Neural progenitor cell (in vitro differentiated cells): ENCODE data around the gene FITM1. TPM values are rescaled to one million over a fixed set of nuclear protein-coding genes. Genes with fewer than 3 reads are reported as not detected.

Source experiments
- DNase-seq: peaks from one replicate; pipeline ENCODE4 v3.0.0-alpha.2; 2016; ENCODE audit warnings: low spot score
- H2AFZ ChIP-seq: fragments of 200-600 bp; sonication (generic); replicated peaks from 2 replicates; pipeline ENCODE4 v1.6.1; 2016; ENCODE audit warnings: antibody characterized with exemption
- H3F3A ChIP-seq: fragments of 200-600 bp; sonication (generic); 2 replicates; pipeline ENCODE4 v1.6.1; 2016; ENCODE audit warnings: antibody characterized with exemption, low read depth
- H3K27ac ChIP-seq: fragments of 200-600 bp; sonication (generic); 2 replicates; pipeline ENCODE4 v1.5.1; 2016; ENCODE audit warnings: mild to moderate bottlenecking
- H3K27me3 ChIP-seq: fragments of 200-600 bp; sonication (generic); 2 replicates; pipeline ENCODE4 v1.6.1; 2016; ENCODE audit warnings: mild to moderate bottlenecking, moderate library complexity
- H3K36me3 ChIP-seq: fragments of 200-600 bp; sonication (generic); 2 replicates; pipeline ENCODE4 v1.5.1; 2016
- H3K4me1 ChIP-seq: fragments of 200-600 bp; sonication (generic); 2 replicates; pipeline ENCODE4 v1.6.1; 2016; ENCODE audit warnings: mixed run types
- H3K4me2 ChIP-seq: fragments of 200-600 bp; sonication (generic); 2 replicates; pipeline ENCODE4 v1.6.1; 2016
- H3K4me3 ChIP-seq: fragments of 200-600 bp; sonication (generic); 2 replicates; pipeline ENCODE4 v1.5.1; 2016
- H3K79me2 ChIP-seq: fragments of 200-600 bp; sonication (generic); 2 replicates; pipeline ENCODE4 v1.6.1; 2016; ENCODE audit warnings: low read depth
- H3K9ac ChIP-seq: fragments of 200-600 bp; sonication (generic); 2 replicates; pipeline ENCODE4 v1.6.1; 2016
- H3K9me3 ChIP-seq: fragments of 200-600 bp; sonication (generic); 2 replicates; pipeline ENCODE4 v1.5.1; 2016; ENCODE audit warnings: low read depth
- H4K20me1 ChIP-seq: fragments of 200-600 bp; sonication (generic); 2 replicates; pipeline ENCODE4 v1.6.1; 2016; ENCODE audit warnings: low read depth
- H3K27ac Mint-ChIP-seq: 3 replicates; pipeline ENCODE4 v1.8.0; 2021; ENCODE audit warnings: mixed read lengths
- H3K27me3 Mint-ChIP-seq: 2 replicates; pipeline ENCODE4 v1.8.0; 2022; ENCODE audit warnings: low read depth, mild to moderate bottlenecking, inconsistent platforms, moderate library complexity, mixed read lengths; ENCODE audit not compliant: insufficient read depth
- H3K36me3 Mint-ChIP-seq: 3 replicates; pipeline ENCODE4 v1.8.0; 2021; ENCODE audit warnings: mixed read lengths
- H3K4me1 Mint-ChIP-seq: 3 replicates; pipeline ENCODE4 v1.8.0; 2021; ENCODE audit warnings: mixed read lengths
- H3K4me3 Mint-ChIP-seq: 3 replicates; pipeline ENCODE4 v1.8.0; 2021; ENCODE audit warnings: mild to moderate bottlenecking, moderate library complexity, mixed read lengths
- H3K9me3 Mint-ChIP-seq: 3 replicates; pipeline ENCODE4 v1.8.0; 2020; ENCODE audit warnings: mixed read lengths
- CTCF ChIP-seq: fragments of 200-600 bp; sonication (generic); IDR thresholded peaks from 2 replicates; pipeline ENCODE4 v1.5.1; 2017; ENCODE audit warnings: antibody characterized with exemption, mild to moderate bottlenecking
- EZH2 ChIP-seq: fragments of 200-600 bp; sonication (generic); IDR thresholded peaks from 2 replicates; pipeline ENCODE4 v1.6.1; 2017; ENCODE audit warnings: antibody characterized with exemption, mild to moderate bottlenecking, moderate library complexity
- EZH2phosphoT487 ChIP-seq: fragments of 200-600 bp; sonication (generic); IDR thresholded peaks from 2 replicates; pipeline ENCODE4 v1.6.1; 2017; ENCODE audit warnings: antibody characterized with exemption
- total RNA-seq: library from RNA; depleted of rRNA; stranded (reverse); fragments of >200 nt; gene quantifications from 2 replicates; pipeline ENCODE4 v1.2.3, GENCODE V29; 2015; ENCODE audit warnings: low replicate concordance

The FITM1 gene
- total RNA-seq, 1 donor from 2014 or later: 0.77 TPM

DNA sequence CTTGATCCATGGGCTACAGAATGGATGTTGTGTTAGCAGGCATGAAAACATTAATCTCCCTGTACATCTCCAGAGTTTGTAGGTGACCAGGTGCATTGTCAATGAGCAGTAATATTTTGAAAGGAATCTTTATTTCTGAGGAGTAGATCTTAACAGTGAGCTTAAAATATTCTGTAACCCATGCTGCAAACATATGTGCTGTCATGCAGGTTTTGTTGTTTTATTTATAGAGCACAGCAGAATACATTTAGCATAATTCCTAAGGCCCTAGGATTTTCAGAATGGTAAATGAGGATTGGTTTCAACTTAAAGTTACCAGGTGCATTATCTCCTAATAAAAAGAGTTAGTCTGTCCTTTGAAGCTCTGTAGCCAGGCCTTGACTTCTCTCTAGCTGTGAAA is 3.5 kb upstream of the FITM1 start:
- Mint-ChIP-seq H3K27me3 (no peaks in the 10 kb centered on the region), H3K4me3 (no peak overlapping the region), H3K4me1 (no peaks in the 10 kb centered on the region), H3K36me3 (no peaks in the 10 kb centered on the region), H3K27ac (no peak overlapping the region), H3K9me3 (no peaks in the 10 kb centered on the region)
- Histone ChIP-seq H3K4me3 (no peak overlapping the region), H3K9me3 (no peaks in the 10 kb centered on the region), H3F3A (no peaks in the 10 kb centered on the region), H3K27me3 (no peaks in the 10 kb centered on the region), H3K79me2 (no peaks in the 10 kb centered on the region), H3K27ac (no peak overlapping the region), H3K9ac (no peak overlapping the region), H3K4me2 (no peak overlapping the region), H3K36me3 (no peaks in the 10 kb centered on the region), H4K20me1 (no peaks in the 10 kb centered on the region), H3K4me1 (no peaks in the 10 kb centered on the region), H2AFZ (no peak overlapping the region)
- TF ChIP-seq EZH2phosphoT487: no peak
- TF ChIP-seq CTCF: no peak
- no peak for TF ChIP-seq EZH2
- no peak for DNase-seq

DNA sequence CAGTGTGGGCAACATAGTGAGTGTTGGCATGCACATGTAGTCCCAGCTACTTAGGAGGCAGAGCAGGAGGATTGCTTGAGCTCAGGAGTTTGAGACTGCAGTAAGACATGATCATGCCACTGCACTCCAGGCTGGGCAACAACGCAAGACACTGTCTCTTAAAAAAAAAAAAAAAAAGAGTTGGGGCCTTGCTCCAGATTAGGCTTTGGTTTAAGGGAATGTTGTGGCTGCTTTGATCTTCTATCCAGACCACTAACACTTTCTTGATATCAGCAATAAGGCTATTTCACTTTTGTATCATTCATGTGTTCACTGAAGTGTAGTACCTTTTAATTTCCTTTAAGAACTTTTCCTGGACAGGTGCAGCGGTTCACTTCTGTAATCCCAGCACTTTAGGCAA is 2.8 kb upstream of the FITM1 start:
- TF ChIP-seq CTCF (no peak), EZH2phosphoT487 (no peak), EZH2 (no peak)
- Histone ChIP-seq H3K36me3 (no peaks in the 10 kb centered on the region), H3K4me1 (no peaks in the 10 kb centered on the region), H3K4me2 (no peak overlapping the region), H2AFZ (no peak overlapping the region), H4K20me1 (no peaks in the 10 kb centered on the region), H3K79me2 (no peaks in the 10 kb centered on the region), H3K27ac (no peak overlapping the region), H3F3A (no peaks in the 10 kb centered on the region), H3K9ac (no peak overlapping the region), H3K27me3 (no peaks in the 10 kb centered on the region), H3K4me3 (no peak overlapping the region), H3K9me3 (no peaks in the 10 kb centered on the region)
- Mint-ChIP-seq H3K27me3 (peaks cover 4% of the 10 kb centered on the region), H3K9me3 (no peaks in the 10 kb centered on the region), H3K36me3 (no peaks in the 10 kb centered on the region), H3K4me3 (no peak overlapping the region), H3K27ac (no peak overlapping the region), H3K4me1 (no peaks in the 10 kb centered on the region)
- DNase-seq: no peak

GRCh38 chr14:24129410-24129998 is 955 bp upstream of the FITM1 start:
- H3K27me3 Mint-ChIP-seq: peaks cover 4% of the 10 kb centered on the region
- no peak overlapping the region for H3K27ac Mint-ChIP-seq
- no peak overlapping the region for H3K4me3 Mint-ChIP-seq
- Histone ChIP-seq H3K4me1 (no peaks in the 10 kb centered on the region), H4K20me1 (no peaks in the 10 kb centered on the region), H3K9me3 (no peaks in the 10 kb centered on the region), H3K9ac (no peak overlapping the region), H2AFZ (no peak overlapping the region), H3F3A (peaks cover 4% of the 10 kb centered on the region), H3K36me3 (no peaks in the 10 kb centered on the region), H3K79me2 (no peaks in the 10 kb centered on the region), H3K27me3 (no peaks in the 10 kb centered on the region), H3K27ac (no peak overlapping the region), H3K4me2 (no peak overlapping the region), H3K4me3 (no peak overlapping the region)
- no peak for TF ChIP-seq CTCF
- TF ChIP-seq EZH2phosphoT487: no peak
- TF ChIP-seq EZH2: no peak
- H3K9me3 Mint-ChIP-seq: no peaks in the 10 kb centered on the region
- H3K36me3 Mint-ChIP-seq: no peaks in the 10 kb centered on the region
- no peak for DNase-seq
- H3K4me1 Mint-ChIP-seq: no peaks in the 10 kb centered on the region
